IMR-90 (cell line): ENCODE results near the gene GRAMD1B. TPM values are rescaled to one million over a fixed set of nuclear protein-coding genes. Genes with fewer than 3 reads are reported as not detected.

Experiments used
- ATAC-seq: fragments of 200-7000 bp; cut with Tn5 transposase; 2 replicates; pipeline ENCODE4 v1.9.1; 2020; ENCODE audit warnings: low read depth, mild to moderate bottlenecking, moderate library complexity
- BruUV-seq: library from RNA; stranded (reverse); fragments of 400-500 nt; replicated peaks from 2 replicates; lab custom pipeline; 2021; lab: Mats Ljungman, UMichigan
- CTCF ChIA-PET: fragments of 300-600 bp; formaldehyde crosslinking; extraction: SDS; loops from one replicate; lab custom pipeline; 2021; ENCODE audit warnings: antibody characterized with exemption; lab: Yijun Ruan, JAX
- POLR2A ChIA-PET: fragments of 300-600 bp; sonication (Branson Sonifier 250); formaldehyde crosslinking; loops from one replicate; lab custom pipeline; 2022; ENCODE audit warnings: antibody characterized with exemption; ENCODE audit not compliant: unreplicated experiment; lab: Charles Lee
- DNase-seq: peaks from one replicate; pipeline ENCODE4 v3.0.0; 2013
- H2AFZ ChIP-seq: replicated peaks from 2 replicates; pipeline ENCODE3; 2013; ENCODE audit warnings: low read length, mild to moderate bottlenecking; ENCODE audit not compliant: poor library complexity
- H2AK5ac ChIP-seq: 2 replicates; pipeline ENCODE4 v1.6.1; 2013; ENCODE audit warnings: low read depth, low read length, inconsistent platforms
- H2AK9ac ChIP-seq: replicated peaks from 2 replicates; pipeline ENCODE3; 2013; ENCODE audit warnings: mild to moderate bottlenecking, low read depth, low read length, moderate library complexity; ENCODE audit not compliant: poor library complexity
- H2BK120ac ChIP-seq: 2 replicates; pipeline ENCODE4 v1.6.1; 2013; ENCODE audit warnings: low read depth, low read length, inconsistent platforms
- H2BK15ac ChIP-seq: 3 replicates; pipeline ENCODE4 v1.6.1; 2013; ENCODE audit warnings: low read depth, low read length, inconsistent platforms
- H2BK20ac ChIP-seq: 2 replicates; pipeline ENCODE4 v1.6.1; 2013; ENCODE audit warnings: low read depth, mild to moderate bottlenecking, inconsistent platforms, low read length, moderate library complexity
- H2BK5ac ChIP-seq: 2 replicates; pipeline ENCODE4 v1.6.1; 2013; ENCODE audit warnings: mild to moderate bottlenecking, low read depth, low read length, inconsistent platforms; ENCODE audit not compliant: poor library complexity, severe bottlenecking
- H3K14ac ChIP-seq: replicated peaks from 2 replicates; pipeline ENCODE4 v1.6.1; 2013; ENCODE audit warnings: low read depth, low read length, inconsistent platforms
- H3K18ac ChIP-seq: 2 replicates; pipeline ENCODE4 v1.6.1; 2013; ENCODE audit warnings: low read depth, low read length, control low read depth
- H3K23ac ChIP-seq: 2 replicates; pipeline ENCODE4 v1.6.1; 2013; ENCODE audit warnings: low read depth, low read length, inconsistent platforms
- H3K27ac ChIP-seq: 2 replicates; pipeline ENCODE4 v1.5.1; 2013; ENCODE audit warnings: mild to moderate bottlenecking, control low read depth, low read length; ENCODE audit not compliant: insufficient read depth
- H3K27me3 ChIP-seq: 2 replicates; pipeline ENCODE4 v1.6.1; 2013; ENCODE audit warnings: low read length; ENCODE audit not compliant: control insufficient read depth, insufficient read depth
- H3K36me3 ChIP-seq: 2 replicates; pipeline ENCODE4 v1.6.1; 2013; ENCODE audit warnings: low read length, mixed read lengths; ENCODE audit not compliant: control insufficient read depth, insufficient read depth
- H3K4ac ChIP-seq: 2 replicates; pipeline ENCODE4 v1.6.1; 2013; ENCODE audit warnings: low read depth, low read length, inconsistent platforms
- H3K4me1 ChIP-seq: 2 replicates; pipeline ENCODE4 v1.6.1; 2013; ENCODE audit warnings: low read length, mixed read lengths; ENCODE audit not compliant: control insufficient read depth, insufficient read depth
- H3K4me2 ChIP-seq: 2 replicates; pipeline ENCODE4 v1.6.1; 2013; ENCODE audit warnings: low read depth, mild to moderate bottlenecking, control low read depth, low read length, moderate library complexity
- H3K4me3 ChIP-seq: 2 replicates; pipeline ENCODE4 v1.5.1; 2013; ENCODE audit warnings: low read depth, mild to moderate bottlenecking, control low read depth, low read length, moderate library complexity; ENCODE audit not compliant: insufficient read depth
- H3K56ac ChIP-seq: 2 replicates; pipeline ENCODE4 v1.6.1; 2013; ENCODE audit warnings: low read length, inconsistent platforms; ENCODE audit not compliant: insufficient read depth; ENCODE audit errors: extremely low read depth
- H3K79me1 ChIP-seq, 2 experiments: 2 replicates each; pipeline ENCODE4 v1.6.1; 2013; ENCODE audit warnings: low read length in 2 of 2, inconsistent platforms in 1 of 2, low read depth in 1 of 2
- H3K9ac ChIP-seq: 2 replicates; pipeline ENCODE4 v1.6.1; 2013; ENCODE audit warnings: low read depth, low read length, control low read depth
- H3K9me1 ChIP-seq: 2 replicates; pipeline ENCODE4 v1.6.1; 2013; ENCODE audit warnings: low read length, inconsistent platforms; ENCODE audit not compliant: insufficient read depth
- H3K9me3 ChIP-seq: 2 replicates; pipeline ENCODE4 v1.6.1; 2013; ENCODE audit warnings: low read length; ENCODE audit not compliant: control insufficient read depth, insufficient read depth
- H4K20me1 ChIP-seq: 2 replicates; pipeline ENCODE4 v1.6.1; 2013; ENCODE audit warnings: low read length, inconsistent platforms; ENCODE audit not compliant: insufficient read depth
- H4K5ac ChIP-seq: 2 replicates; pipeline ENCODE4 v1.6.1; 2013; ENCODE audit warnings: mild to moderate bottlenecking, low read depth, low read length, control low read depth
- H4K8ac ChIP-seq, 2 experiments: 2 replicates each; pipeline ENCODE4 v1.6.1; 2013; ENCODE audit warnings: low read depth in 2 of 2, low read length in 2 of 2, control low read depth in 1 of 2, inconsistent platforms in 1 of 2
- H4K91ac ChIP-seq: 2 replicates; pipeline ENCODE4 v1.6.1; 2013; ENCODE audit warnings: low read depth, low read length, inconsistent platforms; ENCODE audit not compliant: insufficient read depth
- BHLHE40 ChIP-seq: fragments of 150-350 bp; IDR thresholded peaks from 2 replicates; pipeline ENCODE4 v1.6.1; 2016; ENCODE audit warnings: mild to moderate bottlenecking, low read depth, low read length
- CEBPB ChIP-seq: IDR thresholded peaks from 2 replicates; pipeline ENCODE4 v1.6.1; 2012; ENCODE audit warnings: low read depth, low read length, improper control_type of control experiment
- CHD1 ChIP-seq: IDR thresholded peaks from 2 replicates; pipeline ENCODE4 v1.6.1; 2012; ENCODE audit warnings: low read depth, low read length, improper control_type of control experiment
- FOS ChIP-seq: fragments of 150-350 bp; IDR thresholded peaks from 2 replicates; pipeline ENCODE4 v1.6.1; 2016; ENCODE audit warnings: low read depth, low read length
- MAFK ChIP-seq: IDR thresholded peaks from 2 replicates; pipeline ENCODE4 v1.6.1; 2012; ENCODE audit warnings: low read depth, low read length, improper control_type of control experiment
- MXI1 ChIP-seq: IDR thresholded peaks from 2 replicates; pipeline ENCODE4 v1.6.1; 2012; ENCODE audit warnings: low read depth, mild to moderate bottlenecking, low read length, moderate library complexity, borderline replicate concordance
- NFE2L2 ChIP-seq: fragments of 150-350 bp; IDR thresholded peaks from 2 replicates; pipeline ENCODE4 v1.6.1; 2016; ENCODE audit warnings: low read depth, mild to moderate bottlenecking, low read length
- POLR2A ChIP-seq: IDR thresholded peaks from 2 replicates; pipeline ENCODE4 v1.6.1; 2012; ENCODE audit warnings: mild to moderate bottlenecking, low read depth, low read length
- RAD21 ChIP-seq: IDR thresholded peaks from 2 replicates; pipeline ENCODE4 v1.6.1; 2012; ENCODE audit warnings: low read length, improper control_type of control experiment
- RCOR1 ChIP-seq: IDR thresholded peaks from 2 replicates; pipeline ENCODE4 v1.6.1; 2012; ENCODE audit warnings: mild to moderate bottlenecking, low read length, improper control_type of control experiment; ENCODE audit not compliant: insufficient replicate concordance
- RFX5 ChIP-seq: IDR thresholded peaks from 2 replicates; pipeline ENCODE4 v1.8.0; 2012; ENCODE audit warnings: low read depth, mild to moderate bottlenecking, low read length, moderate library complexity
- WGBS, 2 experiments: methylation state at CpG; one replicate each; pipeline versions ENCODE4 v1.1.5 to v1.1.7; 2013; ENCODE audit warnings: missing lambda C conversion rate in 2 of 2; ENCODE audit not compliant: insufficient read length in 1 of 2; ENCODE audit errors: extremely low coverage in 2 of 2; 5-methylcytosine and 5-hydroxymethylcytosine counted together
- dilution Hi-C: fragments of 300-500 bp; cut with HindIII; formaldehyde crosslinking; loops from one replicate; pipeline ENCODE4 v1.14.3; 2018; ENCODE audit warnings: low sequenced_read_pairs; ENCODE audit not compliant: unreplicated experiment
- in situ Hi-C: fragments of 300-500 bp; cut with MboI; formaldehyde crosslinking; loops from 3 replicates; pipeline ENCODE4 v1.14.3; 2019; ENCODE audit warnings: low sequenced_read_pairs, inconsistent platforms, mixed read lengths
- intact Hi-C: fragments of 100-400 bp; cut with micrococcal nuclease; formaldehyde crosslinking; loops from 2 replicates; pipeline ENCODE4 v1.10.0; 2022
- polyA plus RNA-seq, 3 experiments: library from polyadenylated mRNA; depleted of rRNA; stranded (reverse); fragments of >200 nt; gene quantifications; 2 replicates each; pipeline ENCODE4 v1.2.3, GENCODE V29; 2012; ENCODE audit warnings: low replicate concordance in 1 of 3
- total RNA-seq: library from RNA; depleted of rRNA; stranded (reverse); fragments of >200 nt; gene quantifications from 2 replicates; pipeline ENCODE4 v1.2.3, GENCODE V29; 2012
- TF ChIP-seq, protein P1 (sequence below): fragments of 150-350 bp; IDR thresholded peaks from 2 replicates; pipeline ENCODE4 v1.6.1; 2017; ENCODE audit warnings: mild to moderate bottlenecking, antibody characterized with exemption, low read length, low read depth
- TF ChIP-seq, protein P2 (sequence below): conservative IDR thresholded peaks from 2 replicates; pipeline ENCODE4 v1.5.1; 2012; ENCODE audit warnings: mild to moderate bottlenecking, low read depth, low read length, improper control_type of control experiment
- TF ChIP-seq, protein P3 (sequence below): fragments of 150-350 bp; IDR thresholded peaks from 2 replicates; pipeline ENCODE4 v1.6.1; 2016; ENCODE audit warnings: low read depth, mild to moderate bottlenecking, low read length, moderate library complexity, borderline replicate concordance

Gene GRAMD1B
- total and polyA plus RNA-seq, 2 of the 4 experiments (the other 2 are of a cell fraction), result 7.1 to 7.2 TPM

DNA sequence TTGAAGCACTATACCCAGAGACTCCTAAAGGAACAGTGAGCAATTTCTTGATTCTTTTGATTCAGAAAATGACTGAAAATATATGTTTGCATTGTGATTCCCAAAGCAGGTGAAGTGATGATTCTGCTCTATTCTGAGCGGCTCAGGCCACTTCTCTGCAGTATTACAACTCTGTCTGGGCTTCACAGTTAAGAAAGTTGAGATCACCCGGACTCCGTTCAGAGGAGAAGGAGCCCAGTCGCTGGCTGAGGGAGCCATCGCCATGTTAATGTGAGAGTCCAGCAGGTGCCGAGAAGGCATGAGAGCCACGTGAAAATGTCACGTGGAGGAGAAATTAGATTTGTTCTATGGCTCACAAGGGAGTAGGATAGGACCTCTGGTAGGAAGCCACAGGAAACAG, 132.8 kb downstream of the GRAMD1B start:
- H4K8ac ChIP-seq, result no peak overlapping the region
- no peak overlapping the region for H3K23ac ChIP-seq
- in situ Hi-C loops (no loop called here), intact Hi-C loops (no loop called here), dilution Hi-C loops (no loop called here)
- H3K36me3 ChIP-seq, result no peaks in the 10 kb centered on the region
- H3K27ac ChIP-seq, result no peak overlapping the region
- no peak overlapping the region for H3K4ac ChIP-seq
- no peak overlapping the region for H3K9ac ChIP-seq
- H2BK20ac ChIP-seq, result no peak overlapping the region
- H4K91ac ChIP-seq, result no peak overlapping the region
- H4K20me1 ChIP-seq, result no peaks in the 10 kb centered on the region
- no peak overlapping the region for H3K18ac ChIP-seq
- H3K14ac ChIP-seq, result no peak overlapping the region
- H2BK5ac ChIP-seq, result no peak overlapping the region
- no peaks in the 10 kb centered on the region for H3K27me3 ChIP-seq
- BruUV-seq, result no TSS peak
- WGBS, 2 experiments, result 100% methylated on average over 4 of the region's 8 CpGs; no CpG with 5 or more reads in 1 of the 2 experiments
- POLR2A ChIA-PET, result no interaction called here
- peaks cover 4 to 9% of the 10 kb centered on the region in 2 experiments; a peak in 2 of 4 replicates for H3K79me1 ChIP-seq
- no peak overlapping the region for H3K4me3 ChIP-seq
- ATAC-seq (no peak), DNase-seq (no peak)
- H2AK9ac ChIP-seq, result no peak overlapping the region
- H3K9me3 ChIP-seq, result no peaks in the 10 kb centered on the region
- no peak overlapping the region for H2AFZ ChIP-seq
- H3K4me1 ChIP-seq, result peaks cover 13% of the 10 kb centered on the region
- H2BK120ac ChIP-seq, result no peak overlapping the region
- TF ChIP-seq, protein P1, sequence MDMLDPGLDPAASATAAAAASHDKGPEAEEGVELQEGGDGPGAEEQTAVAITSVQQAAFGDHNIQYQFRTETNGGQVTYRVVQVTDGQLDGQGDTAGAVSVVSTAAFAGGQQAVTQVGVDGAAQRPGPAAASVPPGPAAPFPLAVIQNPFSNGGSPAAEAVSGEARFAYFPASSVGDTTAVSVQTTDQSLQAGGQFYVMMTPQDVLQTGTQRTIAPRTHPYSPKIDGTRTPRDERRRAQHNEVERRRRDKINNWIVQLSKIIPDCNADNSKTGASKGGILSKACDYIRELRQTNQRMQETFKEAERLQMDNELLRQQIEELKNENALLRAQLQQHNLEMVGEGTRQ, result no peak
- TF ChIP-seq RFX5, result no peak
- TF ChIP-seq CHD1, result no peak
- TF ChIP-seq, protein P2, sequence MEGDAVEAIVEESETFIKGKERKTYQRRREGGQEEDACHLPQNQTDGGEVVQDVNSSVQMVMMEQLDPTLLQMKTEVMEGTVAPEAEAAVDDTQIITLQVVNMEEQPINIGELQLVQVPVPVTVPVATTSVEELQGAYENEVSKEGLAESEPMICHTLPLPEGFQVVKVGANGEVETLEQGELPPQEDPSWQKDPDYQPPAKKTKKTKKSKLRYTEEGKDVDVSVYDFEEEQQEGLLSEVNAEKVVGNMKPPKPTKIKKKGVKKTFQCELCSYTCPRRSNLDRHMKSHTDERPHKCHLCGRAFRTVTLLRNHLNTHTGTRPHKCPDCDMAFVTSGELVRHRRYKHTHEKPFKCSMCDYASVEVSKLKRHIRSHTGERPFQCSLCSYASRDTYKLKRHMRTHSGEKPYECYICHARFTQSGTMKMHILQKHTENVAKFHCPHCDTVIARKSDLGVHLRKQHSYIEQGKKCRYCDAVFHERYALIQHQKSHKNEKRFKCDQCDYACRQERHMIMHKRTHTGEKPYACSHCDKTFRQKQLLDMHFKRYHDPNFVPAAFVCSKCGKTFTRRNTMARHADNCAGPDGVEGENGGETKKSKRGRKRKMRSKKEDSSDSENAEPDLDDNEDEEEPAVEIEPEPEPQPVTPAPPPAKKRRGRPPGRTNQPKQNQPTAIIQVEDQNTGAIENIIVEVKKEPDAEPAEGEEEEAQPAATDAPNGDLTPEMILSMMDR, result no peak
- TF ChIP-seq, protein P3, sequence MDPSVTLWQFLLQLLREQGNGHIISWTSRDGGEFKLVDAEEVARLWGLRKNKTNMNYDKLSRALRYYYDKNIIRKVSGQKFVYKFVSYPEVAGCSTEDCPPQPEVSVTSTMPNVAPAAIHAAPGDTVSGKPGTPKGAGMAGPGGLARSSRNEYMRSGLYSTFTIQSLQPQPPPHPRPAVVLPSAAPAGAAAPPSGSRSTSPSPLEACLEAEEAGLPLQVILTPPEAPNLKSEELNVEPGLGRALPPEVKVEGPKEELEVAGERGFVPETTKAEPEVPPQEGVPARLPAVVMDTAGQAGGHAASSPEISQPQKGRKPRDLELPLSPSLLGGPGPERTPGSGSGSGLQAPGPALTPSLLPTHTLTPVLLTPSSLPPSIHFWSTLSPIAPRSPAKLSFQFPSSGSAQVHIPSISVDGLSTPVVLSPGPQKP, result no peak
- no peak for TF ChIP-seq POLR2A
- TF ChIP-seq MAFK, result no peak
- TF ChIP-seq MXI1, result no peak
- no peak for TF ChIP-seq BHLHE40
- TF ChIP-seq CEBPB, result no peak
- no peak for TF ChIP-seq FOS
- no peak for TF ChIP-seq NFE2L2
- TF ChIP-seq RCOR1, result no peak
- TF ChIP-seq RAD21, result no peak
- H4K5ac ChIP-seq, result no peak overlapping the region
- no peak overlapping the region for H2AK5ac ChIP-seq
- no peak overlapping the region for H3K4me2 ChIP-seq
- H3K9me1 ChIP-seq, result no peaks in the 10 kb centered on the region; the same call in 1 of the 2 replicates
- CTCF ChIA-PET, result no interaction called here
- H2BK15ac ChIP-seq, result no peak overlapping the region
- no peak overlapping the region for H3K56ac ChIP-seq
